ENCODE results near the gene MTMR8. TPM values are rescaled to one million over a fixed set of nuclear protein-coding genes. Genes with fewer than 3 reads are reported as not detected.

The MTMR8 gene
- total RNA-seq, 4 donors from 2014 or later = 7.0 to 13.0 (median 8.9) TPM

DNA sequence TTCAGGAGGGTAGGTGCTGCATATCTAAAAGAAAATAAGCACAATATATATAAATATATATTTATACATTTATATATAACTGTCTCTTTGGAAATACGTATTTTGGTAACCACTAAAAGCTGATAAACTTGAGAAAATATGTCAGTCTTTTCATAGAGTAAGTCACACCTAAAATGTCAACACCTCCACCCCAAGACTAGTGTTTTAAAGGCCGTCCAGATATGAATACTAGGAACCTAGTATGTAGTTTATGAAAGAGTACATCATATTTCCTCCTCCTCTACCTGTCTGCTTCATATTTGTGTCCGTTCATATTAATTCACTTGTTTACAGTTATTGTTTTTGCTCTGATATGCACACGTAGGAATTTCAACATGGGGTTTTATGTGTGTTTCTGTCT, 45.2 kb downstream of the MTMR8 start:
- no peak for TF ChIP-seq POLR2A (IDR thresholded peaks at IDR 0.05)
- TF ChIP-seq, protein P1, sequence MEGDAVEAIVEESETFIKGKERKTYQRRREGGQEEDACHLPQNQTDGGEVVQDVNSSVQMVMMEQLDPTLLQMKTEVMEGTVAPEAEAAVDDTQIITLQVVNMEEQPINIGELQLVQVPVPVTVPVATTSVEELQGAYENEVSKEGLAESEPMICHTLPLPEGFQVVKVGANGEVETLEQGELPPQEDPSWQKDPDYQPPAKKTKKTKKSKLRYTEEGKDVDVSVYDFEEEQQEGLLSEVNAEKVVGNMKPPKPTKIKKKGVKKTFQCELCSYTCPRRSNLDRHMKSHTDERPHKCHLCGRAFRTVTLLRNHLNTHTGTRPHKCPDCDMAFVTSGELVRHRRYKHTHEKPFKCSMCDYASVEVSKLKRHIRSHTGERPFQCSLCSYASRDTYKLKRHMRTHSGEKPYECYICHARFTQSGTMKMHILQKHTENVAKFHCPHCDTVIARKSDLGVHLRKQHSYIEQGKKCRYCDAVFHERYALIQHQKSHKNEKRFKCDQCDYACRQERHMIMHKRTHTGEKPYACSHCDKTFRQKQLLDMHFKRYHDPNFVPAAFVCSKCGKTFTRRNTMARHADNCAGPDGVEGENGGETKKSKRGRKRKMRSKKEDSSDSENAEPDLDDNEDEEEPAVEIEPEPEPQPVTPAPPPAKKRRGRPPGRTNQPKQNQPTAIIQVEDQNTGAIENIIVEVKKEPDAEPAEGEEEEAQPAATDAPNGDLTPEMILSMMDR (IDR thresholded peaks at IDR 0.05) = no peak
- no peak overlapping the region for H3K27ac ChIP-seq
- no peak for DNase-seq

DNA sequence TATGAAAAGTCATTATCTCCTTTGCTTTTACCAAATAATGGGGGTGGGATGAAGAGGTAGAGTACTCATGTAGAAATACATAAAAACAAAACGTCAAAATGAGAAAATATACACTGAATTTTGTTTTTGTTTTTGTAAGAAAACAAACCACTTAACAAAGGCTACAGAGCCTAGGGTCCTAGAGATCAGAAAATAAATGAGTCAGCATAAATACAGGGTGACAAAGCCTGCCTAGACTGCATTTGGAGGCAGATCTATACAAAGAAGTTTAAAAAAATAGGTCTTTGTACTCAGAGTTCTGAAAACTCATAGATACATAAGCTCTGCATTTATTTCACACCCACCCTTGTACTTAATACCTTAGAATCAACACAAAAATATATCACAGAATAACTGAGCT, 52.4 kb downstream of the MTMR8 start:
- no peaks in the 10 kb centered on the region for H3K36me3 ChIP-seq
- no peak overlapping the region for H3K4me3 ChIP-seq
- H3K27ac ChIP-seq = no peak overlapping the region
- no peaks in the 10 kb centered on the region for H3K9me3 ChIP-seq
- H3K27me3 ChIP-seq = no peaks in the 10 kb centered on the region
- TF ChIP-seq, protein P1 (IDR thresholded peaks at IDR 0.05) = no peak
- TF ChIP-seq POLR2A (IDR thresholded peaks at IDR 0.05) = no peak
- H3K4me1 ChIP-seq = no peaks in the 10 kb centered on the region
- DNase-seq = no peak

More for the DNA sequence above, 45.2 kb downstream of the MTMR8 start:
- Histone ChIP-seq H3K36me3 (no peaks in the 10 kb centered on the region), H3K27me3 (no peaks in the 10 kb centered on the region), H3K9me3 (no peaks in the 10 kb centered on the region), H3K4me3 (no peak overlapping the region), H3K4me1 (no peaks in the 10 kb centered on the region)

DNA sequence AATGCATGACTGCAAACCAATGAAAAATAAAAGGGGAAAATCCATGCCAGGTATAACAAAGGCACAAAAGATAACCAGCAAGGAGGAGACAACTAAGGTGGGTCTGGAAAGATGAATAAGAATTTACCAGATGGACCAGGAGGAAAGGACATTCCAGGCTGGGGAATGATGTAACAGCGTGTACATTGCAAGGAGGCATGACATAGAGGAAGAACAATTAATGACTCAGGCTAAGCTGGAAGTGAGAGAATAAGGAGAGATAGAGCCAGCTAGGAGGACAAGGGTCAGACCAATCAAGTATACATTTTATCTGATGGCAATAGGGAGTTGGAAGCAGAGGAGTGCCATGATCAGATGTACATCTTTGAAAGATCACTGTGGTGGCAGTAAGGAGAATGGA, 57.0 kb downstream of the MTMR8 start:
- H3K27me3 ChIP-seq = no peaks in the 10 kb centered on the region
- H3K27ac ChIP-seq = no peak overlapping the region
- no peaks in the 10 kb centered on the region for H3K36me3 ChIP-seq
- H3K4me1 ChIP-seq = no peaks in the 10 kb centered on the region
- no peak for DNase-seq
- H3K4me3 ChIP-seq = no peak overlapping the region
- TF ChIP-seq, protein P1 (IDR thresholded peaks at IDR 0.05) = no peak
- TF ChIP-seq POLR2A (IDR thresholded peaks at IDR 0.05) = no peak
- no peaks in the 10 kb centered on the region for H3K9me3 ChIP-seq

DNA sequence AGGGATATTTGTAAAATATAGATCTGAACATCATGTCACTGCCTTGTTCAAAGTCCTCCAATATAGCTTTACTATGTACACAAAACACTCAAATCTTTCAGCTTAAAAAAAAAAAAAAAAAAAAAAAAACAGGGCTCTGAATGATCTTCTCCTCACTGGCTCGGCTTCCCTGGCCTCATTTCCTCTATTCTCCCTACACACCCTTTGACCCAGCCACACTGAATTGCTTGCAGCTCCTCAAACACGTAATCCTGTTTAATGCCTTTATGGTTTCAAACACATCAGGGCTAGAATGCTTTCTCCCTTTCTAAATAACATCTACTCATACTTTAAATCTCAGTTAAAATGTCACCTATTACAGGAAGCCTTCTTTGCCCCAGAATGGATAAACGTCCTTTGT, 60.8 kb downstream of the MTMR8 start:
- Histone ChIP-seq H3K9me3 (no peaks in the 10 kb centered on the region), H3K4me1 (no peaks in the 10 kb centered on the region), H3K27ac (no peak overlapping the region), H3K27me3 (no peaks in the 10 kb centered on the region), H3K36me3 (no peaks in the 10 kb centered on the region), H3K4me3 (no peak overlapping the region)
- no peak for DNase-seq
- TF ChIP-seq, protein P1 (IDR thresholded peaks at IDR 0.05) = no peak
- no peak for TF ChIP-seq POLR2A (IDR thresholded peaks at IDR 0.05)

DNA sequence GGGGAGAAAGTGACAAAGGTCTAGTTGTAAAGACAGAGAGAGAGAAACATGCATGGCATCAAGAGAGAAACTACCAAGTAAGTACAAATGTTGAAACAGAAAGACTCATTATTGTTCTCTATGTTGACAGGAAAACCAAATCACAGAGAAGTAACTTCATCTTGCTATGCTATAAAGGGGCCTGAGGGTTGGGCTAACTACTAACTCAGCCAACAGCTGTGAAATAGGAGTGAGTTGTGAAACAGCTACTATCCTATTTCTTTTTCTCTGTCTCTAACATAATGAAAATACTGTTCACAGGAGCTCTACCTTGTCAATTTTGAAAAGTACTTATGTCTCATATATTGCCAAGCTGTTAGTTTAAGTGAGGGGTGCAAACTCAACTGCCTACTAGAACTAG, 65.0 kb downstream of the MTMR8 start:
- Histone ChIP-seq H3K36me3 (no peaks in the 10 kb centered on the region), H3K27ac (no peak overlapping the region), H3K27me3 (no peaks in the 10 kb centered on the region), H3K4me1 (no peaks in the 10 kb centered on the region), H3K4me3 (no peak overlapping the region), H3K9me3 (no peaks in the 10 kb centered on the region)
- DNase-seq = no peak
- no peak for TF ChIP-seq POLR2A (IDR thresholded peaks at IDR 0.05)
- TF ChIP-seq, protein P1 (IDR thresholded peaks at IDR 0.05) = no peak

DNA sequence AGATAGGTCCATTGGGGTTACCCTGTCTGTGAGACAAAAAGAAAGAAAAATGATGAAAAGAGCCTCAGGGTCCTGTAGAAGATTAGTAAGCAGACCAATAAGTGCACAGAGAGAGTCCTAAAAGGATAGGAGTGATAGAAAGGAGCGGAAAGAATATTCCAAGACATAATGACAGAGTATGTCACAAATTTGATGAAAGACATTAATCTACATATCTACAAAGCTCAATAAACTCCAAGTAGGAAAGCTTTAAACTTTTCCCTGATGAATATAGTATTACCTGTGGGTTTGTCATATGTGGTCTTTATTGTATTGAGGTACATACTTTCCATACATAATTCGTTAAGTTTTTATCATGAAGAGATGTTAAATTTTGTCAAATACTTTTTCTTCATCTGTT, 73.7 kb downstream of the MTMR8 start:
- no peaks in the 10 kb centered on the region for H3K4me1 ChIP-seq
- no peak for TF ChIP-seq POLR2A (IDR thresholded peaks at IDR 0.05)
- TF ChIP-seq, protein P1 (IDR thresholded peaks at IDR 0.05) = no peak

More for the DNA sequence above, 73.7 kb downstream of the MTMR8 start:
- no peak for DNase-seq
- no peaks in the 10 kb centered on the region for H3K27me3 ChIP-seq
- H3K9me3 ChIP-seq = no peaks in the 10 kb centered on the region
- peaks cover 0 to 17% (median 0%) of the 10 kb centered on the region in 3 donors for H3K36me3 ChIP-seq
- no peak overlapping the region for H3K4me3 ChIP-seq
- H3K27ac ChIP-seq = no peak overlapping the region
